Epithelial cell of prostate (primary cell): Measurements from ENCODE around the gene TECPR2.

Experiments
- DNase-seq: peaks from one replicate; pipeline ENCODE4 v3.0.0-alpha.2; 2011; ENCODE audit warnings: low read depth, low spot score
- H3K27ac ChIP-seq: fragments of 450-650 bp; 2 replicates; pipeline ENCODE4 v1.5.1; 2017; ENCODE audit warnings: mild to moderate bottlenecking

Gene TECPR2, protein sequence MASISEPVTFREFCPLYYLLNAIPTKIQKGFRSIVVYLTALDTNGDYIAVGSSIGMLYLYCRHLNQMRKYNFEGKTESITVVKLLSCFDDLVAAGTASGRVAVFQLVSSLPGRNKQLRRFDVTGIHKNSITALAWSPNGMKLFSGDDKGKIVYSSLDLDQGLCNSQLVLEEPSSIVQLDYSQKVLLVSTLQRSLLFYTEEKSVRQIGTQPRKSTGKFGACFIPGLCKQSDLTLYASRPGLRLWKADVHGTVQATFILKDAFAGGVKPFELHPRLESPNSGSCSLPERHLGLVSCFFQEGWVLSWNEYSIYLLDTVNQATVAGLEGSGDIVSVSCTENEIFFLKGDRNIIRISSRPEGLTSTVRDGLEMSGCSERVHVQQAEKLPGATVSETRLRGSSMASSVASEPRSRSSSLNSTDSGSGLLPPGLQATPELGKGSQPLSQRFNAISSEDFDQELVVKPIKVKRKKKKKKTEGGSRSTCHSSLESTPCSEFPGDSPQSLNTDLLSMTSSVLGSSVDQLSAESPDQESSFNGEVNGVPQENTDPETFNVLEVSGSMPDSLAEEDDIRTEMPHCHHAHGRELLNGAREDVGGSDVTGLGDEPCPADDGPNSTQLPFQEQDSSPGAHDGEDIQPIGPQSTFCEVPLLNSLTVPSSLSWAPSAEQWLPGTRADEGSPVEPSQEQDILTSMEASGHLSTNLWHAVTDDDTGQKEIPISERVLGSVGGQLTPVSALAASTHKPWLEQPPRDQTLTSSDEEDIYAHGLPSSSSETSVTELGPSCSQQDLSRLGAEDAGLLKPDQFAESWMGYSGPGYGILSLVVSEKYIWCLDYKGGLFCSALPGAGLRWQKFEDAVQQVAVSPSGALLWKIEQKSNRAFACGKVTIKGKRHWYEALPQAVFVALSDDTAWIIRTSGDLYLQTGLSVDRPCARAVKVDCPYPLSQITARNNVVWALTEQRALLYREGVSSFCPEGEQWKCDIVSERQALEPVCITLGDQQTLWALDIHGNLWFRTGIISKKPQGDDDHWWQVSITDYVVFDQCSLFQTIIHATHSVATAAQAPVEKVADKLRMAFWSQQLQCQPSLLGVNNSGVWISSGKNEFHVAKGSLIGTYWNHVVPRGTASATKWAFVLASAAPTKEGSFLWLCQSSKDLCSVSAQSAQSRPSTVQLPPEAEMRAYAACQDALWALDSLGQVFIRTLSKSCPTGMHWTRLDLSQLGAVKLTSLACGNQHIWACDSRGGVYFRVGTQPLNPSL (N-terminal part only)

DNA sequence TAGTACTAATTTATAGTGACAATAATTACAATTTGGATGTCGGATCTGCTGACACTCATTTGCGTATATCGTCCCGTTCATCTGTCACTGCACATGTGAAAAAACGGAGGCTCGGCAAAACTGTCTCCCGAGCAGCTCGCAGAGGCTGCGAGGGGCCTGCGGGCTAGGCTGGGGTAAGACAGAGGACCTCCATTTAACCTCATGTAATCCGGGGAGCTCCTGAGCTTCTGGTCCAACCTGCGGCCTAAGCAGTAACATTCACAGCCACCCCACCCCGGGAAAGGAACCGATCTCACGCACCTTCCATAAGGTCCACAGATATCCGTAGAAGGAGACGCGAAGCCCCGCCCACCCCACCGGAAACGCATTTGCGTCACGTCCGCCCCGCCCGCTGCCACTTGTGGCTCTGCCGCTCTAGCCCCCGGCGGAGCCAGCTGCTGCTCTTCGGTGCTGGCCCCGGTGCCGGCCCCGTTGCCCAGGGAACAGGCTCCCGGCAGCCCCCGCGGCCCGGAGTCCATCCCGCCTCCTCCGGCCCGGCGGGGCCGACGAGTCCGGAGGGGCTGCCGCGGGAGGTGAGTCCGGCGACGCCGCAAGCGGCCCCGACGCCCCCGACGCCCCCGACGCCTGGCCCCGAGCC is at the start of gene TECPR2, which contains the start of gene CINP:
TSS of gene TECPR2 (plus strand) at position 397 of the 637 bp plus-strand sequence. CDS start 13,781 bp downstream, outside the sequence.
TSS of gene CINP (minus strand) at position 346 of the 637 bp plus-strand sequence. CDS start at position 307, 39 bp downstream.
- H3K27ac ChIP-seq: peak within 1 kb of the TSS; percentile 92
- peak; percentile 69 for DNase-seq

DNA sequence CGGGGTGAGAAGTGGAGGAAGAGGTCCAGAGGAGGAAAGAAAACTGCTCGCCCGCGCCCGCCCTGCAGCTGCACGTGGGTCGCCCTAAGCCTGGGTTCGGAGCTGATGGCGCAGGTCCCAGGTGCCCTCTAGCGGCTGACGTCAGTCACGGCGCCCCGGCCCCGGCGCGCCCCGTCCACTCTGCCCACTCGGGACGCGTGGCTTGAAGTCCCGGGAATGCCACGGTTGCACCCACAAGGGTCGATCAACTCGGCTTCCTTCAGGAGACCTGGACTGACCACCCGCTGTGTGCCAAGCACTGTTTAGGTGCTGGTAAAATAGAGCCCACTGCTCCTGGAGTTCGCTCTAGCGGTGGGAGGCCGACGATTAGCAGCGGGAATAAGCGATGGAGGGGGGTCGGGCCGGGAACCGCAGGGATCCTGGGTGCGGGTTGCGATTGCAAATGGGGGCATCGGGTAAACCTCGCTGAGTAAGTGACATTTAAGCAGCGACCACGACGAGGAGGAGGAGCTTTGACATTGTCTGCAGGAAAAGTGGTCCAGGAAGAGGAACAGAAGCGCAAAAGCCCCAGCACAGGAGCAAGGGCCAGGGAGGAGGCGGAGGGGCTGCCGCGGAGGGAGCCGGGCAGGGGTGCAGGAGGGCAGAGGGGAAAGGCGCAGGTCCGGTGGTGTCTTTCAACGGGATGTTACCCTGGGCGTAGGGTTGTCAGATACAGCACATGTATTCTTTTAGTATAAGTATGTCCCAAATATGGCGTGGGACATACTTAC is 48.3 kb upstream of the TECPR2 start:
- no peak overlapping the region for H3K27ac ChIP-seq
- no peak for DNase-seq

DNA sequence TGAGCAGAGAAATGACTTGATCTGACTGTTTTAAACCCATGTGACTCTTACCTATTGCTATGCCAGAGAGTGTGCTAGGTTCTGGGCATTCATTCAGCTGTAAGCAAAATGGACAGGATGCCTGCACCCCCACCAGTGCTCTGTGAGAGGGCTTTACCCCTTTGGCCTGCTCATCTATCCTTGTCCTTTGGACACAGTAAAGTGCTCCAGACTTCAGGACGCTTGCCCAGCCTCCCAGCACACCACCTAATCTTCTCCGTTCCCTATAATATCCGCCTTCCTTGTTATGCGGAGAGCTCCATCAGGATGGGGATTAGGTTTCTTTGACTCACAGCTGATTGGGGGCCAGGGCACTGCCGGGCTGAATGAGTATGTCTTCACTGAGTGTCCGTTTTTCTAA is 47.6 kb upstream of the TECPR2 start:
- no peak overlapping the region for H3K27ac ChIP-seq
- no peak for DNase-seq

DNA sequence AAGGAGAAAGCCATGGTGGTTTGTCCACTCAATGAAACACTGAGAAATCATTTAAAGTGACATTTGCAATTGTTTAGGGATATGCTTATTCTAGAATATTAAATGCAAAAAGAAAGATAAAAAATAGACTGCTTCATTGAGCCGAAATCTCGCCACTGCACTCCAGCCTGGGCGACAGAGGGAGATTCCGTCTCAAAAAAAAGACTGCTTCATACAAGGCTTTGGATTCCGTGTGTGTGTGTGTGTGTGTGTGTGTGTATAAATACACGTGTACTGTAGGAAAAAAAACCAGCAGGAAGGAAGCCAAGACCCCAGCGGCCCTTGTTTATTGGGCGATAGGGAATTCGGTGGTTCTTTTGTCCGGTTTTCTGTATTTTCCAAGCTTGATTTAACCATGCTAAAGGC is 46.4 kb upstream of the TECPR2 start:
- H3K27ac ChIP-seq: no peak overlapping the region
- no peak for DNase-seq

DNA sequence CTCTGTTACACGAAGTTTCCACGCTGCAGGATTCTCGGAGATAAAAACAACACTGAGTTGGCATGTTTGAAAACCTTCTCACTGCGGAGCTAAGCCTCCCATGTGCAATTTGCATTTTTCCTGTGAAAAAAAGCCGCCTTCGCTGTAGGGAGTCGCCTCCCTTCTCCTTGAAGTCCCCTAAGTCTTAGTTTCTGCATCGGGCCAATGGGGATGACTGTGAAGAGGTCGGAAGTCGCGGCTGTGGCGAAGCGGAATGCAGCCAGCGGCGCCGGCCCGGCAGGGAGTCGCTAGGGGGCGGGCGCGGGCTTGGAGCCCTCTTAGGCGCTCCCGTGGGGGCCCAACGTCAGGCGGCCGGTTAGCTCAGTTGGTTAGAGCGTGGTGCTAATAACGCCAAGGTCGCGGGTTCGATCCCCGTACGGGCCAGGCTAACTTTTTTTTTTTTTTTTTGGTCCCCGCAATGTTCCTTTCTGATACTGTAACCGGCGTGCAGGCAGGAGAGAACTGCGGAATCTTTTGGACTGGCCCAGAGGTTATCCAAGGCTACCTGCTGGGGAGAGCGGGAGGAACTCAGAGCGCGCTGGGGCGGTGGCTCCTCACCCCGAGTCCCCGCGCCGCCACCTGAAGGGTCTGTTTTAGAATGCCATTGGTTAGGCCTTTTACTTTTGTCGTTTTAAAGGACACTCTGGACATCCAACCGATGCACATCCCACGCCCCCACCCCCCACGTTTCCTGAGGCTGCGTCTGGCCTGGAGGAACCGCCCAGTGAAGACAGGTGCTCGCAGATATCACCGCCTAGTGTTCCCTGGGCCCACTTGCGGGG is 45.8 kb upstream of the TECPR2 start:
- no peak for DNase-seq

DNA sequence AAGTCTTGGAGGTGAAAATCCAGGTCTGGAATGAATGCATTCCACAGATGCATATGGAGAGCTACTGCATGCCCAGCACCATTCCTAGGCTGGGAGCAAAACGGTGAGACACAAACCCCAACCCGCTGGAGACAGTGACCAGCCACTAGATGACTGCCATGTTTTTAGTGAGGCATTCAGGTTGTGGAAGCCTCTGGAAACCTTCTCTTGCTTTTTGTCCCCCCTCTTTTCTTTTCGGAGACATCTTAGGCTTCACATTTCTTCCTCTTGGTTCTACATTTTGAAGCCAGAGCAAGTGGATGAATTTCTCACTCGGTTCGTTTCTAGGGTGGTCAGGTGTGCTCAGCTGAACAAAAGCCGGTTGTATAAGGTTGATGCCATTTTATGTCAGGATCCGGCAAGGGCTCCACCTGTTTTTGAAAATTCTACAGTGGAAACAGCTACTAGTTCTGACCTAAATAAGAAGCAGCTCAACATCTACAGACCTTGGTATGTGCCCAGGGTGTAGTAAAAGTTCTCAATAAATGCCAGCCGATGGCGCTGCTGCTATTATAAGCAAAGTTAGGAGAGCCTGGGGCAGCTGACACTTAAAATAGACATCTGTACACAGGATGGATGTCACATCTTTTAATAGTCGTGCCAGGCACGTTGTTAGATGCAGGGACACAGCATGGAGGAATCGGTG is 45.0 kb upstream of the TECPR2 start:
- H3K27ac ChIP-seq: peak overlapping the region; percentile 51
- DNase-seq: no peak

More for the DNA sequence above, 45.8 kb upstream of the TECPR2 start:
- H3K27ac ChIP-seq: peak overlapping the region; percentile 51

DNA sequence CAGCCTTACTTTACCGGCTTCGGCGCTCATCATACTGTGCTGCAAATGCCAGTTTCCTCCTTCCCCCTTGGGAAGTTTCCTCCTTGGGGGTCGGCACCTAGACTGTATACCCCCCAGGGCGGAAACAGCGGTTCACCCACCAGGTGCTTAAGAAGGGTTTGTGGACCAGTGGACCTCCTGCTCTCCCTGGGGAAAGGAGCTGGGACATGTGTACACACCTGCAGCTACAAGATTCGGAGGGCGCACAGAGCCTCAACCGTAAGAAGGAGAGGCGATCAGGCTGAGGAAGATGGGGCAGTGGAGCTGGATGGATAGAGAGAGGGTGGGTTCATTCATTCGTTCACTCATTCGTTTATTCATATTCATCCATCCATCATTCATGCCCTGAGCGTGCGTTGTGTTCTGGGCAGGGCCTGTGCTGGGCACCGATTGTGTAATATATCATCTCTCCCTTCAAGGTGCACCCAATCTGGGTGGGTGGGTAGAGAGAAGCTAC is 43.9 kb upstream of the TECPR2 start:
- DNase-seq: no peak
- H3K27ac ChIP-seq: peak overlapping the region; percentile 59

DNA sequence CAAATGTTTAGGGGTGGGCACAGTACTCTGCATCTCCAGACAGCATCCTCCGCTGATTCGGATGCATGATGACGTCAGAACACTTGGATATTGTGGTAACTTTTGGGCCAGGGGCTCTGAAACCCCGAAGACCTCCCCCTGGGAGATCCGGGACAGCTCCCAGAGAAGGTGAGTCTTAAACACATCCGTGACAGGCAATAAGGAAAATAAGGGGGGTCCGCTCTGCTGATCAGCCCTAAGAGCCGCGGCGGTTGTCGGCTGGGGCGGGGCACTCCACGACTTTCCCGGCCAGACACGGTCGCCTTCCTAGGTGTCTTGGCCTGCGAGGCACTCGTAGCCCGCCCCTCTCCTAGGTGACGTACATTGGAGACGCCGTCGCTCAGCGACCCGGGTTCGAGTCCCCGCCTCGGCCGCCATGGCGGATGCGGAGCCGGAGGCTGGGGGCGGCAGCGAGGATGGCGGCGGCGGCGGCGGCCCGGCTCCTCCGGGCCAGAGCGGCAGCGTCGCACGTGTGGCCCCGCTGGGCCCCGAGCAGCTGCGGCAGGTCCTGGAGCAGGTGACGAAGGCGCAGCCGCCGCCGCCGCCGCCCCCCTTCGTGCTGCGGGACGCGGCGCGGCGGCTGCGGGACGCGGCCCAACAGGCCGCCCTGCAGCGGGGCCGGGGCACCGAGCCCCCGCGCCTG is 43.2 kb upstream of the TECPR2 start, which contains the start of gene ZNF839:
TSS of gene ZNF839 (plus strand) at position 396 of the 682 bp plus-strand sequence. CDS start at position 416, 20 bp downstream.
- H3K27ac ChIP-seq: peak within 1 kb of the TSS; percentile 59
- DNase-seq: no peak

DNA sequence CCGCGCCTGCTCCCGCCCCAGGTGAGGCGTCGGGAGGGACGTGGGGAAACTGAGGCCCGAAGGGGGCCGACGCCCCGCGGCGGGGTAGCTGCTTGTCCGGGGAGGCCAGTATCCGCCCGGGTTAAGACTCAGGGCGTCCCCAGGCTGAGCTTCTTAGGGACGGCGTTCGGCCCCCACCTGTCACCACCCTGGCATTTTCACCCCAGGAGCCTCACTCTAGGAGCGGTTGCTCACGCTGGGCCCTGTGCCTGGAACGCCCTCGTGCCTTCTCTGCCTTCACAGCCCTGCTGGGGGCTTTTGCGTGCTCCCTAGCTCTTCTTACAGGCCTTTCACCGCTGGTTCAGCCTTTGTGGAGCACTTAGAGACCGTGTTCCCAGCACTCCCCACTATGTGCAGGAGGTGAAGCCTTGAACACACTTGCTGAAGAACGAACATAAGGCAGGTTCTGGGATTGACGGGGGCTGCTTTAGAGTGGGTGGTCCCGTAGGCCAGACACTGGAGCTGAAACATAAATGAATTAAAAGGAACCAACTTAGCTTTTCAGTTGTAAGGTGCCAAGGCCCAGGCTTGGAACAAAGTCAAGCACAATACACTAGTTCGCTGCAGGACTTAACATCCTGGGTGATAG is 42.6 kb upstream of the TECPR2 start:
- peak overlapping the region; percentile 59 for H3K27ac ChIP-seq
- DNase-seq: no peak

DNA sequence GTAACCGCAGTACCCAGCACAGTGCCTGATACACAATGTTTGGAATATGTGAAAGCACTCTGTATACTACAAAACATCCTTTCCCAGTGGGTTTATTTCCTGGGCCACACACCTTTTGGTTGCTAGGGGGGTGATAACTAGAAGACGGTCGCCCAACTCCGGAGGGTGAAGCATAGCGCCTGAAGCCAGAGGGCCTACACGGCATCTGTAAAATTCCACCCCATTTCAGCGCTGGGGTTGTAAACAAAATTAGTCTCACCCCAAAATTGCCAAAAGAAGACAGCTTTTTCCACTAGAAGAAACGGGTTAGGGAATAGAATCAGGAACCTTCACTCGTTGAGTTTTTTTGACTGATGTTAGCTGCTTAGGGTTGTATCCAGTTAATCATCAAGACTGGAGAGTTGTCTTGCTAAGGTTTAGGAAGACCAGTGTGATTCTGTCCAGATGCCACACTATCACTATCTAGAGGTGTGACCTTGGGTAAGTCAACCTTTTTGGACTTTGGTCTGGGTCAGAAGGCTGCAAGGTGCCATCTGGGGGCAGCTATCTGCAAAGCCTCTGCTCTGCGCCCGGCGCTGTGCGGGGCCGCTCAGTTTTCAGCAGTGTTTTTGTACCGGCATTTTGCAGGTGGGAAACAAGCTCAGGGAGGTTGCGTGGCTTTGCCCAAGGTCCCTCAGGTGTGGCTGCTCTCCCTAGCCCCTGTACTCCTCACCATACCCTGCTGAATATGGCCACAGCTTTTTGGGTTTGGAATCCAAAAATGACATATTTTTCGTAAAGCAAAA is 41.9 kb upstream of the TECPR2 start:
- H3K27ac ChIP-seq: no peak overlapping the region

DNA sequence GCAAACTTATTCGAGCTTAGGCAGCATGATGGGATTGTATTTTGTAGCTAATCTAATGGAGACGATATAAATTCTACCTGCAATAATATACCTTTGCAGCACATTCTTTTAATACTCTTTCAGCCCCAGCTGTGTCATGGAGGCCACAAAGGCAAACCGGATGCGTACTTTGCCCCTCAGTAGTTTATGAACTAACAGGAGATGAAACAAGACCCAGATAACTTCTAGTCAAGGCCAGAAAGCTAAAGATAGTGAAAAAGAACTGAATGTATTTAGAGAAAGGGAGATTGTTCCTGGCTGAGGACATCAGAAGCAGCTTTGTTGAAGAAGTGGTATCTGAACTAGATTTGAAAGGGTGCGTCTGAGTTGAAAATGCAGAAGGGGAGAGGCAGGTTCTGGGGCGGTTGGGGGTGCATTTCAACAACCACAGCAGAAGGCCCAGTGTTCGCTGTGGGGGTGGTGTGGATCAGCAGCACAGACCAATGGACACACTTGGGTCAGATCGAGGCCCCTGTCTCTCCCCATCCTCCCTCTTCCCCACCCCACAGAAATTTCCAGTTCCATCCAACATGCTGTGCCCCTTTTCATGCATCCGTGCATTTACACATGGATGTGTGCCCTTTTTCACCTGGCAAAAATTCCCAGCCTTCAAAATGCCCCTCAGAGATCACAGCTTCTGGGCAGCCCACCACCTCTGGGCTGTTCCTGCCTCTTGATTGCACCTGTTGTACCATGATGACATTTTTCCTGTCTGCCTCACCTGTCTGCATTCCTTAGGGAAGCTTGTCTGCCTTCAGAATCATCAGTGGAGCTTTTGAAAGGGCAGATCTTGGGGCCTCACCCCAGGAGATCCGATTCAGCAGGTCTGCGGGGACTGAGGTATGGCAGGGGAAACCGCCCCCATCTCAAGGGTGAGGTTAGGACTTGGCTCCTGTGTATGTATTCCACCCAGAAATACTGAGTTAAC is 41.0 kb upstream of the TECPR2 start:
- H3K27ac ChIP-seq: no peak overlapping the region

More for the DNA sequence above, 41.9 kb upstream of the TECPR2 start:
- no peak for DNase-seq

DNA sequence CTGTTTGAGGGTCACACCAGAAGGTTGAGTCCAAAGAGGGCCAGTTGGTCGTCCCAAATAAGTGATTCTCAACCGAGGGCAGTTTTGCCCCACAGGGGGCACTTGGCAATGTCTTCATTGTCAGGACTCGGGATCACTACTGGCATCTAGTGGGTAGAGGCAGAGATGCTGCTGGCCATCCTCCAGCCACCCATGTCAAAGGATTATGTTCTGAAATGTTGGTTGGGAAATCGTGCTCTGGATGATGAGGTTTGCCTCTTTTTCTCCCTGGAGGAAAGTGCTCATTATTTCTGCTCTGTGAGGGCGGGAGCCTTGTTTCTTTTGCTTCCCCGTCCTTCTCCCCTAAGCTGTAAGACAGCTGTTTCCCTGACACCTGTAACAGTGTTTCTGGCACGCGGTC is 39.6 kb upstream of the TECPR2 start:
- no peak for DNase-seq
- no peak overlapping the region for H3K27ac ChIP-seq

More for the DNA sequence above, 41.0 kb upstream of the TECPR2 start:
- no peak for DNase-seq

DNA sequence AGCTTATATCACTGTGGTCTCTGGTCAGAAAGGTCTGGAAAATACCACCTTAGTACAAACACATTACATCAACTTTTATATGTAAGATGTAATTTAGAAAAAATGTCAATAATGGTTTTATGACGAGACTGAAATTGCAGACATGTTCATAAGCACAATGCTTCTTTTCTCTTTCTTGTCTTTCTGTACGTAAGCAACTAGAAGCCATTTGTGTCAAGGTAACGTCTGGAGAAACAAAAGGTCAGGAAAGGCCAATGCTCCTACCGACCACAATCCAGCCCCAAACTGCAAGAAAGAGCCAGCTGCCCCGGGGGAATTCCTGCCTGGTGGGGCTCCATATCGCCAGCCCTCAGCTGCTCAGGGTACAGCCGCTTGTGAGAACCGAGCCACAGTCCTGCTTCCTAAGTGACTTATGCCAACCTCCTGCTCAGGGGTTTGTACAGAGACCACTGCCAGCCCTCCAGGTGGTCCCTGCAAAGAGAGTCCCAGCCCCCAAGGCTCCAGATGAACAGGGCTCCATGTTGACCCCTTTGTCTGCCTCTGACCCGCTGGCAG is 36.9 kb upstream of the TECPR2 start:
- no peak for DNase-seq
- no peak overlapping the region for H3K27ac ChIP-seq

DNA sequence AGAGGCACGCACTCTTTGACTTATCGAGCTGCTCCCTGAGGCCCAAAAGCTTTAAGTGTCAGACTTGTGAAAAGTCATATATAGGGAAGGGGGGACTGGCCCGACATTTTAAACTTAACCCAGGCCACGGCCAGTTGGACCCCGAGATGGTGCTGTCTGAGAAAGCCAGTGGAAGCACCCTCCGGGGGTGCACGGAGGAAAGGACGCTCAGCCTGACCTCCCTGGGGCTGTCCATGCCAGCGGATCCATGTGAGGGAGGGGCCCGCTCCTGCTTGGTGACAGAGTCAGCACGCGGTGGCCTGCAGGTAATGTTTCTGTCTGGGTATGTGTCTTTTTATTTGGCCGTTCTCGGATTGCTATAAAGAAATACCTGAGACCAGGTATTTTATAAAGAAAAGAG is 36.2 kb upstream of the TECPR2 start:
- no peak for DNase-seq
- H3K27ac ChIP-seq: no peak overlapping the region
